Psoas muscle (tissue), 8 donors: Measurements from ENCODE around the gene OCA2. TPM values are rescaled to one million over a fixed set of nuclear protein-coding genes. Genes with fewer than 3 reads are reported as not detected.

Experiments
- ATAC-seq, 4 donors: fragments of 200-7000 bp; cut with Tn5 transposase; one replicate each; pipeline ENCODE4 v1.9.1; 2020; ENCODE audit warnings: moderate library complexity in 3 of 4, mild to moderate bottlenecking in 2 of 4
- DNase-seq, 2 donors: peaks; one replicate each; pipeline ENCODE4 v3.0.0-alpha.2; 2020
- H3K27ac ChIP-seq: fragments of 200-600 bp; one replicate; pipeline ENCODE4 v1.8.0; 2022
- H3K27me3 ChIP-seq, 3 donors: fragments of 200-600 bp in 1 of 3; one replicate each; pipeline versions ENCODE4 v1.6.1 to v1.8.0; 2013 to 2022; ENCODE audit warnings: low read length in 2 of 3, mild to moderate bottlenecking in 2 of 3, moderate library complexity in 1 of 3; ENCODE audit not compliant: insufficient read depth in 3 of 3
- H3K36me3 ChIP-seq, 2 donors: fragments of 200-600 bp in 1 of 2; one replicate each; pipeline versions ENCODE4 v1.6.1 to v1.8.0; 2013 to 2022; ENCODE audit warnings: low read depth in 1 of 2, mild to moderate bottlenecking in 1 of 2, moderate library complexity in 1 of 2; ENCODE audit not compliant: insufficient read depth in 1 of 2
- H3K4me1 ChIP-seq: fragments of 200-600 bp; one replicate; pipeline ENCODE4 v1.8.0; 2022
- H3K4me3 ChIP-seq: fragments of 200-600 bp; one replicate; pipeline ENCODE4 v1.8.0; 2022; ENCODE audit warnings: mild to moderate bottlenecking
- H3K9me3 ChIP-seq: fragments of 200-600 bp; one replicate; pipeline ENCODE4 v1.8.0; 2022
- CTCF ChIP-seq: fragments of 200-600 bp; IDR thresholded peaks from one replicate; pipeline ENCODE4 v1.8.0; 2022; ENCODE audit warnings: antibody characterized with exemption
- WGBS, 3 donors: extraction: QIAGEN DNeasy Blood & Tissue Kit; methylation state at CpG; one replicate each; pipeline versions ENCODE4 v1.1.6 to v1.1.7; 2013; 5-methylcytosine and 5-hydroxymethylcytosine counted together
- intact Hi-C, 2 donors: fragments of 100-400 bp; cut with DNase I; formaldehyde crosslinking; loops; one replicate each; pipeline versions ENCODE4 v1.11.0 to v1.14.2; 2022
- polyA plus RNA-seq, 3 donors: library from polyadenylated mRNA; stranded (reverse); fragments of 200-250 nt; gene quantifications; one replicate each; pipeline ENCODE4 v1.2.3, GENCODE V29; 2013
- total RNA-seq, 4 donors: library from RNA; stranded (reverse); fragmentation: NEBNext Ultra II Directional in 2 of 4; extraction: Animal tissue kit (Norgen Biotek cat#: 25700) in 2 of 4; gene quantifications; one replicate each; pipeline versions ENCODE4 v1.2.1 to v1.2.4, GENCODE V29; 2021 to 2023
- donor health status: healthy with polysubstance abuse.
- donor health status: DM: no; HTN: no; CAD: no; lungs with moderate emphysema.
- donor health status: Bipolar disorder and iron deficiency.
- donor health status: healthy.
- donor health status: DM: yes; HTN: yes; CAD: no.
- donor health status: DM: no; HTN: no; CAD: no.
- donor health status: DM: no; HTN: no; CAD: no.
- donor health status: DM: yes; HTN: yes; CAD: no.

OCA2 gene
- total and polyA plus RNA-seq, 7 donors = 0.03 to 0.52 (median 0.17) TPM; not detected in 2

- Histone ChIP-seq H3K36me3 (no peaks in the 10 kb centered on the region), H3K9me3 (no peaks in the 10 kb centered on the region), H3K27ac (no peak overlapping the region), H3K4me1 (no peaks in the 10 kb centered on the region), H3K4me3 (no peak overlapping the region), H3K27me3 (peaks cover 0 to 3% (median 0%) of the 10 kb centered on the region in 3 donors)
- intact Hi-C loops = no loop called here
- ATAC-seq (no peak), DNase-seq (no peak)
- no peak for TF ChIP-seq CTCF
- WGBS, 3 donors = 82 to 88% (median 82%) methylated on average over 6 of the region's 6 CpGs
Measured at GRCh38 chr15:27784107-27784506, 315.0 kb downstream of the OCA2 start.

GRCh38 chr15:27783678-27784077 lies 315.4 kb downstream of the OCA2 start:
- no peak for DNase-seq
- no peak overlapping the region for H3K27ac ChIP-seq
- TF ChIP-seq CTCF = no peak
- whole genome bisulfite sequencing, 3 donors = 29 to 55% (median 40%) methylated on average over 3 of the region's 3 CpGs
- no peak for ATAC-seq
- H3K36me3 ChIP-seq = no peaks in the 10 kb centered on the region
- H3K4me1 ChIP-seq = no peaks in the 10 kb centered on the region
- H3K27me3 ChIP-seq = peaks cover 0 to 3% (median 0%) of the 10 kb centered on the region in 3 donors
- H3K4me3 ChIP-seq = no peak overlapping the region
- H3K9me3 ChIP-seq = no peaks in the 10 kb centered on the region
- intact Hi-C loops = no loop called here

- Histone ChIP-seq H3K27ac (no peak overlapping the region), H3K9me3 (no peaks in the 10 kb centered on the region), H3K4me1 (no peaks in the 10 kb centered on the region), H3K27me3 (peaks cover 0 to 3% (median 0%) of the 10 kb centered on the region in 3 donors), H3K36me3 (no peaks in the 10 kb centered on the region), H3K4me3 (no peak overlapping the region)
- WGBS, 3 donors = 28 to 48% (median 29%) methylated on average over 2 of the region's 2 CpGs
- intact Hi-C loops = no loop called here
- no peak for TF ChIP-seq CTCF
- ATAC-seq = no peak
- DNase-seq = no peak
Measured at GRCh38 chr15:27782125-27782524, 317.0 kb downstream of the OCA2 start.

GRCh38 chr15:27776501-27776900 lies 322.6 kb downstream of the OCA2 start:
- no peaks in the 10 kb centered on the region for H3K27me3 ChIP-seq
- H3K36me3 ChIP-seq = no peaks in the 10 kb centered on the region
- TF ChIP-seq CTCF = no peak
- H3K4me1 ChIP-seq = no peaks in the 10 kb centered on the region
- DNase-seq (no peak), ATAC-seq (no peak)
- no peak overlapping the region for H3K4me3 ChIP-seq
- WGBS, 3 donors = 92 to 93% (median 92%) methylated on average over 15 of the region's 15 CpGs
- intact Hi-C loops = loop anchor here in 1 of 2 donors (5.0 to 10.0 kb wide), 2 partner anchors 58 to 346 kb away; no protein-coding TSS in a partner anchor
- H3K27ac ChIP-seq = no peak overlapping the region
- no peaks in the 10 kb centered on the region for H3K9me3 ChIP-seq

GRCh38 chr15:27774638-27775037 lies 324.5 kb downstream of the OCA2 start:
- H3K4me3 ChIP-seq = no peak overlapping the region
- DNase-seq (no peak), ATAC-seq (no peak)
- H3K27ac ChIP-seq = no peak overlapping the region
- no peaks in the 10 kb centered on the region for H3K4me1 ChIP-seq
- intact Hi-C loops = loop anchor here in 1 of 2 donors (5.0 to 10.0 kb wide), 2 partner anchors 60 to 348 kb away; no protein-coding TSS in a partner anchor
- no peaks in the 10 kb centered on the region for H3K9me3 ChIP-seq
- 87 to 90% (median 88%) methylated on average over 9 of the region's 9 CpGs for WGBS, 3 donors
- no peaks in the 10 kb centered on the region for H3K27me3 ChIP-seq
- no peak for TF ChIP-seq CTCF
- no peaks in the 10 kb centered on the region for H3K36me3 ChIP-seq
